ENCODE data around the gene MSI1.

The MSI1 gene

DNA sequence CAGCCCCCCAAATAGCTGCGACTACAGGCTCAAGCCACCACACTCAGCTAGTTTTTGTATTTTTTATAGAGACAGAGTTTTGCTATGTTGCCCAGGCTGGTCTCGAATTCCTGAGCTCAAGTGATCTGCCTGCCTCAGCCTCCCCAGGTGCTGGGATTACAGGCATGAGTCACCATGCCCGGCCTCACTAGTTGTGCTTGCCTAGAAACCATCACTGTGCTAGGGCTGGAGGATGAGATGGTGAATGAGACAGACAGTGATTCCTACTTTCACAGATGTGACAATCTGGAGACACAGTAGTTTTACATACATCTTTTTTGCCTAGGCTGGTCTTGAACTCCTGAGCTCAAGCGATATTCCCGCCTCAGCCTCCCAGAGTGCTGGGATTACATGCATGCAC lies 7.5 kb upstream of the MSI1 start:
- Histone ChIP-seq H3K4me1 (ENCODE audit: insufficient read depth, low read length) (peaks cover 19% of the 10 kb centered on the region), H3K36me3 (ENCODE audit: insufficient read depth, low read length) (no peaks in the 10 kb centered on the region), H3K27ac (ENCODE audit: low read depth, low read length) (no peak overlapping the region), H3K9ac (ENCODE audit: low read depth, low read length) (no peak overlapping the region), H3K9me3 (ENCODE audit: insufficient read depth, low read depth, low read length) (no peaks in the 10 kb centered on the region), H3K4me3 (ENCODE audit: low read length) (no peak overlapping the region), H3K27me3 (ENCODE audit: insufficient read depth, low read length) (peaks cover 14% of the 10 kb centered on the region)
- 83% methylated on average over 5 of the region's 5 CpGs for WGBS

- Histone ChIP-seq H3K9me3 (ENCODE audit: insufficient read depth, low read depth, low read length) (no peaks in the 10 kb centered on the region), H3K27ac (ENCODE audit: low read depth, low read length) (no peak overlapping the region), H3K4me3 (ENCODE audit: low read length) (no peak overlapping the region), H3K4me1 (ENCODE audit: insufficient read depth, low read length) (peaks cover 23% of the 10 kb centered on the region), H3K36me3 (ENCODE audit: insufficient read depth, low read length) (no peaks in the 10 kb centered on the region), H3K9ac (ENCODE audit: low read depth, low read length) (no peak overlapping the region), H3K27me3 (ENCODE audit: insufficient read depth, low read length) (peaks cover 18% of the 10 kb centered on the region)
- 81% methylated on average over 2 of the region's 2 CpGs for WGBS
Measured at GRCh38 chr12:120376009-120376408, 7.0 kb upstream of the MSI1 start.

GRCh38 chr12:120373683-120374082 lies 4.7 kb upstream of the MSI1 start:
- H3K27ac ChIP-seq (ENCODE audit: low read depth, low read length): no peak overlapping the region
- H3K4me3 ChIP-seq (ENCODE audit: low read length): no peak overlapping the region
- H3K4me1 ChIP-seq (ENCODE audit: insufficient read depth, low read length): peaks cover 37% of the 10 kb centered on the region
- H3K27me3 ChIP-seq (ENCODE audit: insufficient read depth, low read length): peaks cover 36% of the 10 kb centered on the region
- no peaks in the 10 kb centered on the region for H3K36me3 ChIP-seq (ENCODE audit: insufficient read depth, low read length)
- 95% methylated on average over 8 of the region's 8 CpGs for WGBS
- H3K9ac ChIP-seq (ENCODE audit: low read depth, low read length): no peak overlapping the region
- H3K9me3 ChIP-seq (ENCODE audit: insufficient read depth, low read depth, low read length): no peaks in the 10 kb centered on the region

- Histone ChIP-seq H3K36me3 (ENCODE audit: insufficient read depth, low read length) (peaks cover 12% of the 10 kb centered on the region), H3K27ac (ENCODE audit: low read depth, low read length) (no peak overlapping the region), H3K27me3 (ENCODE audit: insufficient read depth, low read length) (peaks cover 41% of the 10 kb centered on the region), H3K9ac (ENCODE audit: low read depth, low read length) (no peak overlapping the region), H3K4me3 (ENCODE audit: low read length) (peak overlapping the region; percentile 70), H3K4me1 (ENCODE audit: insufficient read depth, low read length) (peaks cover 31% of the 10 kb centered on the region), H3K9me3 (ENCODE audit: insufficient read depth, low read depth, low read length) (no peaks in the 10 kb centered on the region)
- 29% methylated on average over 7 of the region's 7 CpGs for WGBS
Measured at GRCh38 chr12:120370343-120371243, 1.6 kb upstream of the MSI1 start.

DNA sequence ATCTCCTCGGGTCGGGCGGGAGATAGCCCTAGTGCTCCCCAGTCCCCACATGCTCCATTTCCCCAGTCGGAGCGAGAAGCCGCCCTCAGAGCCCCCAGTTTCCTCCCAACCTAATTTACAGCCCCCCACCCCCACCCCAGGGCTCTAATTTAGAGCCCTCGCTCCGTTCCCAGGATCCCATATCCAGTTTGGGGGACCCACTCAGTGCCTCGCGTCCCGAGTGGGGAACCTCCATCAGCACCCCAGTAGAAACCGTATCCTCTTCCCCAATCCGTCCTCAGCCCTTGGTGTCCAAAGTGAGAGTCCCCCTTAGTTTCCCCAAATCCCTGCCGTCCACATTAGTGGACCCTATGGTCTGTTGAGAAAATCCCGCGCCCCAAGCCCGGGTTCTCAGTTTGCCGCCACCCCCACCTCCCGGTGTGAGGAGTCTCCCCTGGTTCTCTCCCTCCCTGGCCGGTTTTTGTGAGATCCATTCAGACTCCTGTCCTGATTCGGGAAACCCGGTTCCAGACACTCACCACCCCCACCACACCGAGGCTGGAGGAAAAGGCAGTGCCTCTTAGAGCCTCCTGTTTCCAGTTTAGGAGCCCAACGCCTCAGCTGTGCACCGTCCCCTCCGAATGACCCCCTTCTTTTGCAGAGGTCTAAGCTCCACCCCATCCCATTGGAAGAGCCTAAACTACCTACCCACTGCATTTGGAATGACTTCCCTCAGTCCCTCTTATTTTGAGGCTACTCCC lies 809 bp upstream of the MSI1 start:
- peaks cover 19% of the 10 kb centered on the region for H3K36me3 ChIP-seq (ENCODE audit: insufficient read depth, low read length)
- peaks cover 37% of the 10 kb centered on the region for H3K4me1 ChIP-seq (ENCODE audit: insufficient read depth, low read length)
- peaks cover 41% of the 10 kb centered on the region for H3K27me3 ChIP-seq (ENCODE audit: insufficient read depth, low read length)
- peak overlapping the region; percentile 74 for H3K9ac ChIP-seq (ENCODE audit: low read depth, low read length)
- 0 out of 2 replicates have a peak overlapping the region, but pooled peaks have one; percentile 29 for H3K27ac ChIP-seq (ENCODE audit: low read depth, low read length)
- peak overlapping the region; percentile 70 for H3K4me3 ChIP-seq (ENCODE audit: low read length)
- 1% methylated on average over 26 of the region's 26 CpGs for WGBS
- H3K9me3 ChIP-seq (ENCODE audit: insufficient read depth, low read depth, low read length): no peaks in the 10 kb centered on the region

GRCh38 chr12:120367924-120368788 lies 808 bp downstream of the MSI1 start:
- under 1% methylated on average over 81 of the region's 86 CpGs for WGBS
- Histone ChIP-seq H3K27me3 (ENCODE audit: insufficient read depth, low read length) (peaks cover 41% of the 10 kb centered on the region), H3K4me3 (ENCODE audit: low read length) (peak overlapping the region; percentile 65), H3K36me3 (ENCODE audit: insufficient read depth, low read length) (peaks cover 33% of the 10 kb centered on the region), H3K9ac (ENCODE audit: low read depth, low read length) (peak overlapping the region; percentile 81), H3K27ac (ENCODE audit: low read depth, low read length) (peak overlapping the region; percentile 55), H3K9me3 (ENCODE audit: insufficient read depth, low read depth, low read length) (no peaks in the 10 kb centered on the region), H3K4me1 (ENCODE audit: insufficient read depth, low read length) (peaks cover 45% of the 10 kb centered on the region)

GRCh38 chr12:120367233-120367923 lies 1.6 kb downstream of the MSI1 start:
- Histone ChIP-seq H3K36me3 (ENCODE audit: insufficient read depth, low read length) (peaks cover 39% of the 10 kb centered on the region), H3K4me1 (ENCODE audit: insufficient read depth, low read length) (peaks cover 51% of the 10 kb centered on the region), H3K4me3 (ENCODE audit: low read length) (peak overlapping the region; percentile 65), H3K9me3 (ENCODE audit: insufficient read depth, low read depth, low read length) (no peaks in the 10 kb centered on the region), H3K27ac (ENCODE audit: low read depth, low read length) (peak overlapping the region; percentile 12; the same call in 1 of the 2 replicates), H3K27me3 (ENCODE audit: insufficient read depth, low read length) (peaks cover 35% of the 10 kb centered on the region), H3K9ac (ENCODE audit: low read depth, low read length) (peak overlapping the region; percentile 66)
- WGBS: 10% methylated on average over 9 of the region's 10 CpGs

GRCh38 chr12:120366845-120367232 lies 2.1 kb downstream of the MSI1 start:
- Histone ChIP-seq H3K27me3 (ENCODE audit: insufficient read depth, low read length) (peaks cover 31% of the 10 kb centered on the region), H3K9ac (ENCODE audit: low read depth, low read length) (no peak overlapping the region), H3K4me3 (ENCODE audit: low read length) (peak overlapping the region; percentile 65), H3K9me3 (ENCODE audit: insufficient read depth, low read depth, low read length) (no peaks in the 10 kb centered on the region), H3K4me1 (ENCODE audit: insufficient read depth, low read length) (peaks cover 57% of the 10 kb centered on the region), H3K36me3 (ENCODE audit: insufficient read depth, low read length) (peaks cover 42% of the 10 kb centered on the region), H3K27ac (ENCODE audit: low read depth, low read length) (peak overlapping the region; percentile 38; the same call in 1 of the 2 replicates)
- 68% methylated on average over 7 of the region's 7 CpGs for WGBS

GRCh38 chr12:120366341-120366705 lies 2.6 kb downstream of the MSI1 start:
- Histone ChIP-seq H3K27me3 (ENCODE audit: insufficient read depth, low read length) (peaks cover 26% of the 10 kb centered on the region), H3K4me1 (ENCODE audit: insufficient read depth, low read length) (peaks cover 55% of the 10 kb centered on the region), H3K4me3 (ENCODE audit: low read length) (no peak overlapping the region), H3K36me3 (ENCODE audit: insufficient read depth, low read length) (peaks cover 42% of the 10 kb centered on the region), H3K9ac (ENCODE audit: low read depth, low read length) (no peak overlapping the region), H3K27ac (ENCODE audit: low read depth, low read length) (no peak overlapping the region), H3K9me3 (ENCODE audit: insufficient read depth, low read depth, low read length) (no peaks in the 10 kb centered on the region)
- 93% methylated on average over 7 of the region's 7 CpGs for WGBS

DNA sequence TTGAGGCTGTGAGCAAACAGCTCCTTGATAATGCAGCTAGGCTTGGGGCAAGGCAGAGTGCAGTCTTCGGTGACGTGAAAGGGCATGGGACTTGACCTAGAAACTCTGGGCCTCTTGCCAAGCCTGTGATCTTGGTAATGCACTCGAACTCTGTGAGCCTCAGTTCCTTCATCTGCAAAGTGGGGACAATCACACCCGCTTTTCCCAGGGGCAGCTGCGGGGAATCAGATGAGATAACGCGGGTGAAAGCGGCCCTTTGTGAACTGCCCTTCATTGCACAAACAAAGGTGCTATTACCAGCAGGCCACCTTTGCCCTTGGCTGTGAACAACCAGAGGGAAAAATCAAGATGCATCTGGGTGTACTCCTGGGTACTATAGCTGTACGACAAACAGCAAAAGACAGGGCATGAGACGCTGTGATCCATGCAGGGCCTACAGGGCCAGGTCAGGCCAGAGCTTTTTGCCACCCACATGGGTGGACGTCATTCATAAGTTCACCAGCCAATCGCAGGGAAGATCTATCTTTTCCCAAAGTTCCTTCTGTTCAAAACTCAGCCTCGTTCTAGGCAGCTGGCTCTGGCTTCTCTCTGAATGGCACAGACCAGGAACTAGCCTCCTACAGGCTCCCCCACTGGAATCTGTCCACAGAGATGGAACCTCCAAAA lies 3.2 kb downstream of the MSI1 start:
- H3K9ac ChIP-seq (ENCODE audit: low read depth, low read length): no peak overlapping the region
- peaks cover 42% of the 10 kb centered on the region for H3K36me3 ChIP-seq (ENCODE audit: insufficient read depth, low read length)
- H3K4me1 ChIP-seq (ENCODE audit: insufficient read depth, low read length): peaks cover 55% of the 10 kb centered on the region
- no peak overlapping the region for H3K27ac ChIP-seq (ENCODE audit: low read depth, low read length)
- peaks cover 21% of the 10 kb centered on the region for H3K27me3 ChIP-seq (ENCODE audit: insufficient read depth, low read length)
- H3K4me3 ChIP-seq (ENCODE audit: low read length): no peak overlapping the region
- 92% methylated on average over 13 of the region's 13 CpGs for WGBS
- H3K9me3 ChIP-seq (ENCODE audit: insufficient read depth, low read depth, low read length): no peaks in the 10 kb centered on the region
